LNCaP clone FGC (cell line): ENCODE measurements around the gene LDHB.
"Not testable (repeated sequence)": the region's sequence is repeated elsewhere in the genome, so short reads cannot be mapped to it uniquely, and the experiment has no call there.

Experiments
- DNase-seq: peaks from one replicate; pipeline ENCODE4 v3.0.0-alpha.2; 2011; ENCODE audit warnings: low read depth
- H3K4me3 ChIP-seq: 2 replicates; pipeline ENCODE4 v1.5.1; 2011; ENCODE audit warnings: mild to moderate bottlenecking, low read depth, low read length, control low read depth
- TF ChIP-seq, protein P1 (sequence below): IDR thresholded peaks from 2 replicates; pipeline ENCODE4 v1.5.1; 2012; ENCODE audit warnings: mild to moderate bottlenecking; ENCODE audit not compliant: control insufficient read depth, insufficient read depth; ENCODE audit errors: extremely low read depth

Gene LDHB

DNA sequence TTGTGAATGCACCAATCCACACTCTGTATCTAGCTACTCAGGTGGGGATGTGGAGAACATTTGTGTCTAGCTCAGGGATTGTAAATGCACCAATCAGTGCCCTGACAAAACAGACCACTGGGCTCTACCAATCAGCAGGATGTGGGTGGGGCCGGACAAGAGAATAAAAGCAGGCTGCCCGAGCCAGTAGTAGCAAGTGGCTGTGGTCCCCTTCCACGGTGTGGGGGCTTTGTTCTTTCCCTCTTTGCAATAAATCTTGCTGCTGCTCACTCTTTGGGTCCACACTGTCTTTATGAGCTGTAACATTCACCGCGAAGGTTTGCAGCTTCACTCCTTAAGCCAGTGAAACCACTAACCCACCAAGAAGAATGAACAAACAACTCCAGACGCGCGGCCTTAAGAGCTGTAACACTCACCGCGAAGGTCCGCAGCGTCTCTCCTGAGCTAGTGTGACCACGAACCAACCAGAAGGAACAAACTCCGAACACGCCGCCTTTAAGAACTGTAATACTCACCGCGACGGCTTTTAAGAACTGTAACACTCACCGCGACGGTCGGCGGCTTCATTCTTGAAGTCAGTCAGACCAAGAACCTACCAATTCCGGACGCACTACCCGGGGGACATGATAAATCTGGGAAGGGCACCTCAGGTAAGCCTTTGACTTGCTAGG, 4.6 kb upstream of the LDHB start:
- H3K4me3 ChIP-seq, result no peak overlapping the region
- TF ChIP-seq, protein P1, sequence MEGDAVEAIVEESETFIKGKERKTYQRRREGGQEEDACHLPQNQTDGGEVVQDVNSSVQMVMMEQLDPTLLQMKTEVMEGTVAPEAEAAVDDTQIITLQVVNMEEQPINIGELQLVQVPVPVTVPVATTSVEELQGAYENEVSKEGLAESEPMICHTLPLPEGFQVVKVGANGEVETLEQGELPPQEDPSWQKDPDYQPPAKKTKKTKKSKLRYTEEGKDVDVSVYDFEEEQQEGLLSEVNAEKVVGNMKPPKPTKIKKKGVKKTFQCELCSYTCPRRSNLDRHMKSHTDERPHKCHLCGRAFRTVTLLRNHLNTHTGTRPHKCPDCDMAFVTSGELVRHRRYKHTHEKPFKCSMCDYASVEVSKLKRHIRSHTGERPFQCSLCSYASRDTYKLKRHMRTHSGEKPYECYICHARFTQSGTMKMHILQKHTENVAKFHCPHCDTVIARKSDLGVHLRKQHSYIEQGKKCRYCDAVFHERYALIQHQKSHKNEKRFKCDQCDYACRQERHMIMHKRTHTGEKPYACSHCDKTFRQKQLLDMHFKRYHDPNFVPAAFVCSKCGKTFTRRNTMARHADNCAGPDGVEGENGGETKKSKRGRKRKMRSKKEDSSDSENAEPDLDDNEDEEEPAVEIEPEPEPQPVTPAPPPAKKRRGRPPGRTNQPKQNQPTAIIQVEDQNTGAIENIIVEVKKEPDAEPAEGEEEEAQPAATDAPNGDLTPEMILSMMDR, result no peak
- no peak for DNase-seq

DNA sequence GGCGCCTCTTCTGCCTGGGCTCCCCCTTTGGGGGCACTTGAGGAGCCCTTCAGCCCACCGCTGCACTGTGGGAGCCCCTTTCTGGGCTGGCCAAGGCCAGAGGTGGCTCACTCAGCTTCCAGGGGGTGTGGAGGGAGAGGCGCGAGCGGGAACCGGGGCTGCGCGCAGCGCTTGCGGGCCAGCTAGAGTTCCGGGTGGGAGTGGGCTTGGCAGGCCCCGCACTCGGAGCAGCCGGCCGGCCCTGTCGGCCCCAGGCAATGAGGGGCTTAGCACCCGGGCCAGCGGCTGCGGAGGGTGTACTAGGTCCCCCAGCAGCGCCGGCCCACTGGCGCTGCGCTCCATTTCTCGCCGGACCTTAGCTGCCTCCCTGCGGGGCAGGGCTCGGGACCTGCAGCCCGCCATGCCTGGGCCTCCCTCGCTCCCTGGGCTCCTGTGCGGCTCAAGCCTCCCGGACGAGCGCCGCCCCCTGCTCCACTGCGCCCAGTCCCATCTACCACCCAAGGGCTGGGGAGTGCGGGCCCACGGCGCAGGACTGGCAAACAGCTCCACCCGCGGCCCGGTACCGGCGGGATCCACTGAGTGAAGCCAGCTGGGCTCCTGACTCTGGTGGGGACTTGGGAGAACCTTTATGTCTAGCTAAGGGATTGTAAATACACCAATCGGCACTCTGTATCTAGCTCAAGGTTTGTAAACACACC, 3.9 kb upstream of the LDHB start:
- DNase-seq, H3K4me3 ChIP-seq: not testable (repeated sequence)

DNA sequence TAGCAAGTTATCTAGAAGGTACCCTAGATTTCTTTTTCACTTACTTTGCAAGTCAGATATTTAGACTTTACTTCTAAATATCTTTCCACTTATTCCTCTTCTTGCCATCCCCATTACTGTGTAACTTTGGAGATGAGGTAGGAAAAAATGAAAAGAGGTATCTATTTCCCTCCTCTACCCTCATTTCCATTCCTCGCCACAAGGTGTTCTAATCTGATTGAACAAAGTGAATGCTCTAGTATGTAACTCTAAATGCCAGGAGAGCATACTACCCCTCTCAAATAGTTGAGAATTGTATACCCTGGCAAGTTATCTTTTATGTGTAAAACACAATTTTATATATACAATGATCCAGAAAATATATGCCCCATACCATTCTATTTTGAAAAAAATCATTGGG, 1.7 kb upstream of the LDHB start:
- no peak overlapping the region for H3K4me3 ChIP-seq
- DNase-seq, result no peak
- TF ChIP-seq, protein P1, result no peak

DNA sequence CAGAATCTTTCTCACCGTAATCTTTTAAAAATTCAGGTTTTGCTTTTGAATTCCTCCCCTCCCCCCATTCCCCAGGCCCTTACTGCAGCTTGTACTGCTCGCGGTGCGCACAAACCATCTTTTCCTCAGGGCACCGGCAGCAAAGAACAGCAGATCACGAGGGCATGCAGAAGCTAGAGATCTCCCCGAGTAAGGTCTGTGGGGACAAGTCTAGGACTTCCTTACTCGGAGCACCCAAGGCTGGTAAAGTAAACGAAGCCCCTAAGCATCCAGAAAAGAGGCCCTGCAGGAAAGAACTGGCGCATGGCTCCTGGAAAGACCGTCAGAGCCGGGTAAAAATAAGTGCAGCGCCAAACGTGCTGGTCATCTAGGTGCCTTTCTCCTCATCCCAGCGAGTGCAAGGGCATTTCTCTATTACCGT, 727 bp downstream of the LDHB start:
- TF ChIP-seq, protein P1, result no peak
- peak overlapping the region; percentile 74 for H3K4me3 ChIP-seq
- DNase-seq, result no peak

DNA sequence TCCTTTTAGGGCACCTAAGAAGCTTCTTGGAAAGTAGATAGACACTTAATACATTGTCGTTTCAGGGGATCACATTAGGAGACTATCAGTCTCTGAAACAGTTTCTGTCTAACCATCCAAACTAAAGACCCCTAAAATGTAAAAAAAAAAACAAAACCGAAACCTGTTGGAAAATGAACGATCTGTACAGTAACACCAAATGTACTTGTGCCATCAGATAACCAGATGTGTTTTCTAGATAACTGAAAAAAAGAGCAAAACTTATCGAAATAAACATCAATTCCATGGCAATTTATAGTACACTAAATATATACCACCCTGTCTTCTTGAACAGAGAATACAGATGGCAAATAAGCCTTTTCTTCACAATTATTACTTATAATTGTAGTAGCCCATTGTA, 2.1 kb downstream of the LDHB start:
- no peak overlapping the region for H3K4me3 ChIP-seq
- no peak for DNase-seq
- TF ChIP-seq, protein P1, result no peak

DNA sequence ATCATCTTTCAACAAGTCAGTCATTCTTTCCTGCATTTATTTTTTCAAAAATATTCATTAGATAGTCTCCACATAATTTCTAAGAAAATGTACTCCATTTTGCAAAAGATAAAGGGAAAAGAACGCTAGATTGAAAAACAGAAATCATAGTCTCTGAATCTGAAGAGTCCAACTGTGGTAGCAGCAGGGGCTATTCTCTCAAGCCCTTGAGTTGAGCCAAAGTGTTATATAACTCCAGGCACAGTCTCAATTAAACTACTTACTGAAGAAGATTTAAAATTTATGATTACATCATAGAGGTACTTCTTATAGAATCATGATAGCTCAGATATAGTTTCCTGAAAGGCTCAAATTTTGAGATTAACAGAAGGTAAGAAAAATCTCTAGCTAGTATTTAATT, 5.8 kb downstream of the LDHB start:
- TF ChIP-seq, protein P1, result no peak
- no peak overlapping the region for H3K4me3 ChIP-seq
- DNase-seq, result no peak

DNA sequence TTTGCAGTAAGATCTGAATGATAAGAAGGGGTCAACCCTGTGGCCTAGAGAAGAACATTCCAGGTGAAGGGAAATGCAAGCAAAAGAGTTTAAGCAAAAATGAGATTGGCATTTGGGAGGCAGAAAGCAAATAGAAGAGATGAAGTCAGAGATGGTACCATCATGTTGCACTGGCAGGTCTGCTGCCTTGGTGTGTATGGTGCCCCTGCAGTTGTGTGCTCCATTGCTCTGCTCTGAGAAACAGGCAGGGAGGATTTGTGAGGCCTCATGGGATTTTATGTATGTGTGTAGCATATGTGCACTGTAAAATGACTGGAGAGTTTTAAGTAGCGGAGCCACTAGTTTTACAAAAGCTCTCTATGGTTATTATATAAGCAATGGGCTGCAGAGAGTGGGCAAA, 6.6 kb downstream of the LDHB start:
- TF ChIP-seq, protein P1, result no peak

More for the DNA sequence above, 6.6 kb downstream of the LDHB start:
- H3K4me3 ChIP-seq, result no peak overlapping the region
- DNase-seq, result no peak
